Right ventricle myocardium inferior (tissue), 1 donor: ENCODE measurements around the gene DSG2. TPM values are rescaled to one million over a fixed set of nuclear protein-coding genes. Genes with fewer than 3 reads are reported as not detected.

Source experiments
- total RNA-seq: library from RNA; stranded (reverse); fragmentation: NEBNext Ultra II Directional; extraction: Animal tissue kit (Norgen Biotek cat#: 25700); gene quantifications from one replicate; pipeline ENCODE4 v1.2.1, GENCODE V29; 2021
- donor health status: DM: no; HTN: yes; CAD: no; lungs with severe emphysema.

The DSG2 gene
- total RNA-seq, 1 donor from 2014 or later, result 35.7 TPM

Other genes with a start within 250 kb of the DSG2 start
- gene DSG1, start 180.0 kb upstream of the DSG2 start, total RNA-seq, result 0.68 TPM
- not detected for gene DSG4, start 121.4 kb upstream of the DSG2 start, total RNA-seq
- gene DSG3, start 50.4 kb upstream of the DSG2 start, total RNA-seq, result not detected
- not detected for gene TTR, start 93.7 kb downstream of the DSG2 start, total RNA-seq
- 9.0 TPM for gene B4GALT6, start 186.4 kb downstream of the DSG2 start, total RNA-seq